Keratinocyte (primary cell): ENCODE data around the gene DOCK11. TPM values are rescaled to one million over a fixed set of nuclear protein-coding genes. Genes with fewer than 3 reads are reported as not detected.

ENCODE experiments used
- DNase-seq: peaks from one replicate; pipeline ENCODE4 v3.0.0-alpha.2; 2011; ENCODE audit warnings: low read depth, missing footprints, low spot score
- FAIRE-seq: peaks from 2 replicates; lab custom pipeline; 2011; peaks lifted over from hg19 to GRCh38; lab: Jason Lieb, UNC
- H2AFZ ChIP-seq: 2 replicates; pipeline ENCODE4 v1.6.0; 2012; ENCODE audit warnings: low read length, control low read depth, inconsistent platforms; ENCODE audit not compliant: control insufficient read depth
- H3K27ac ChIP-seq: 2 replicates; pipeline ENCODE4 v1.5.1; 2011; ENCODE audit warnings: low read length; ENCODE audit not compliant: control insufficient read depth, insufficient read depth
- H3K27me3 ChIP-seq: 3 replicates; pipeline ENCODE4 v1.6.0; 2011; ENCODE audit warnings: low read length; ENCODE audit not compliant: control insufficient read depth, insufficient read depth; ENCODE audit errors: extremely low read depth
- H3K36me3 ChIP-seq, 2 experiments: 2 replicates in 1 of 2; 3 replicates in 1 of 2; pipeline ENCODE4 v1.5.1; 2011; ENCODE audit warnings: low read length in 2 of 2, mild to moderate bottlenecking in 1 of 2; ENCODE audit not compliant: control insufficient read depth in 2 of 2, insufficient read depth in 2 of 2; ENCODE audit errors: extremely low read depth in 1 of 2
- H3K4me1 ChIP-seq: 3 replicates; pipeline ENCODE4 v1.5.1; 2011; ENCODE audit warnings: low read length; ENCODE audit not compliant: control insufficient read depth, insufficient read depth; ENCODE audit errors: extremely low read depth
- H3K4me2 ChIP-seq: 3 replicates; pipeline ENCODE4 v1.6.0; 2011; ENCODE audit warnings: low read depth, low read length; ENCODE audit not compliant: control insufficient read depth, insufficient read depth; ENCODE audit errors: extremely low read depth
- H3K4me3 ChIP-seq, 3 experiments: fragments of 200-600 bp in 1 of 3; sonication (generic) in 1 of 3; 2 replicates in 2 of 3; 3 replicates in 1 of 3; pipeline ENCODE4 v1.5.1; 2011 to 2016; ENCODE audit warnings: low read length in 3 of 3, mild to moderate bottlenecking in 3 of 3, control low read depth in 2 of 3, inconsistent platforms in 1 of 3, low read depth in 1 of 3, mixed read lengths in 1 of 3, mixed run types in 1 of 3, moderate library complexity in 1 of 3; ENCODE audit not compliant: control insufficient read depth in 2 of 3, insufficient read depth in 2 of 3; ENCODE audit errors: extremely low read depth in 1 of 3
- H3K79me2 ChIP-seq: 2 replicates; pipeline ENCODE4 v1.6.0; 2012; ENCODE audit warnings: low read length; ENCODE audit not compliant: control insufficient read depth, insufficient read depth
- H3K9ac ChIP-seq: 3 replicates; pipeline ENCODE4 v1.6.0; 2011; ENCODE audit warnings: low read length; ENCODE audit not compliant: control insufficient read depth, insufficient read depth; ENCODE audit errors: extremely low read depth
- H3K9me1 ChIP-seq: 3 replicates; pipeline ENCODE4 v1.6.0; 2011; ENCODE audit warnings: low read length; ENCODE audit not compliant: control insufficient read depth, insufficient read depth; ENCODE audit errors: extremely low read depth
- H3K9me3 ChIP-seq: 2 replicates; pipeline ENCODE4 v1.5.1; 2012; ENCODE audit warnings: low read depth, low read length; ENCODE audit not compliant: control insufficient read depth
- H4K20me1 ChIP-seq: 3 replicates; pipeline ENCODE4 v1.6.0; 2011; ENCODE audit warnings: low read length; ENCODE audit not compliant: control insufficient read depth, insufficient read depth; ENCODE audit errors: extremely low read depth
- EZH2 ChIP-seq: IDR thresholded peaks from one replicate; pipeline ENCODE4 v1.6.1; 2012; ENCODE audit warnings: inconsistent platforms, mild to moderate bottlenecking, low read length, moderate library complexity
- dilution Hi-C: fragments of 300-500 bp; cut with MboI; formaldehyde crosslinking; loops from one replicate; pipeline ENCODE4 v1.7.0; 2020; ENCODE audit warnings: low sequenced_read_pairs; ENCODE audit not compliant: extremely low pct_ligation_motif_present
- polyA plus RNA-seq, 5 experiments: library from polyadenylated mRNA; depleted of rRNA in 3 of 5; stranded (reverse) in 3 of 5; stranded (forward) in 1 of 5; unstranded in 1 of 5; fragments of >200 nt; gene quantifications; 1 replicate in 1 of 5; 2 replicates in 3 of 5; 3 replicates in 1 of 5; pipeline versions ENCODE4 v1.2.1 to v1.2.3, GENCODE V29; 2011 to 2012; ENCODE audit warnings: missing spikeins in 2 of 5, low read depth in 1 of 5, low replicate concordance in 1 of 5
- TF ChIP-seq, protein P1 (sequence below), 3 experiments: IDR thresholded peaks in 1 of 3; conservative IDR thresholded peaks in 1 of 3; optimal IDR thresholded peaks in 1 of 3; 2 replicates in 2 of 3; 3 replicates in 1 of 3; pipeline versions ENCODE3 to v1.5.1; 2011; ENCODE audit warnings: low read length in 3 of 3, mild to moderate bottlenecking in 3 of 3, moderate library complexity in 2 of 3, control low read depth in 1 of 3, inconsistent platforms in 1 of 3; ENCODE audit not compliant: insufficient read depth in 2 of 3; ENCODE audit errors: extremely low read depth in 1 of 3

Gene DOCK11
- polyA plus RNA-seq, 1 donor (not counting 4 experiments of a cell fraction or from before 2014, with no cell fraction given) = 4.6 TPM

DNA sequence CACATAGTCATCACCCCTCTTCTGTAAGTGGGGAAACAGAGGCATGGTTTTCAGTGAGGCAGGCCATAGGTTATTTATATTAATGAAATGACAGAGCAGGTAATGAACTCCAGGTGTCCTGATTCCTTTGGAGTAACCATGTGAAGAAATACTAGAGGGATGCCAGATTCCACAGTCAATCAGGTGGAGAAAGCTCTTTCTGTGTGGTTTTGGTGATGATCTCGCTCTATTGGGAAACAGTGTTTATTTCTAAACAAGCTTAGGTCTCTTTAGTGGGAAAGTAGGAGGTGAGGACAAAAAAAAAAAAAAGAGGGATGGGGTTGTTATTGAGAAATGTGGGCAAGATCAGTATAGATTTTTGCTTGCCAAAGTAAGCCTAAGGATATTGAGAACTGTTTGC, 12.2 kb downstream of the DOCK11 start:
- no peaks in the 10 kb centered on the region for H3K36me3 ChIP-seq
- no peak for TF ChIP-seq EZH2
- TF ChIP-seq, protein P1, sequence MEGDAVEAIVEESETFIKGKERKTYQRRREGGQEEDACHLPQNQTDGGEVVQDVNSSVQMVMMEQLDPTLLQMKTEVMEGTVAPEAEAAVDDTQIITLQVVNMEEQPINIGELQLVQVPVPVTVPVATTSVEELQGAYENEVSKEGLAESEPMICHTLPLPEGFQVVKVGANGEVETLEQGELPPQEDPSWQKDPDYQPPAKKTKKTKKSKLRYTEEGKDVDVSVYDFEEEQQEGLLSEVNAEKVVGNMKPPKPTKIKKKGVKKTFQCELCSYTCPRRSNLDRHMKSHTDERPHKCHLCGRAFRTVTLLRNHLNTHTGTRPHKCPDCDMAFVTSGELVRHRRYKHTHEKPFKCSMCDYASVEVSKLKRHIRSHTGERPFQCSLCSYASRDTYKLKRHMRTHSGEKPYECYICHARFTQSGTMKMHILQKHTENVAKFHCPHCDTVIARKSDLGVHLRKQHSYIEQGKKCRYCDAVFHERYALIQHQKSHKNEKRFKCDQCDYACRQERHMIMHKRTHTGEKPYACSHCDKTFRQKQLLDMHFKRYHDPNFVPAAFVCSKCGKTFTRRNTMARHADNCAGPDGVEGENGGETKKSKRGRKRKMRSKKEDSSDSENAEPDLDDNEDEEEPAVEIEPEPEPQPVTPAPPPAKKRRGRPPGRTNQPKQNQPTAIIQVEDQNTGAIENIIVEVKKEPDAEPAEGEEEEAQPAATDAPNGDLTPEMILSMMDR (optimal IDR thresholded peaks at IDR 0.05 in 1 of 3, IDR thresholded peaks at IDR 0.05 in 1 of 3, conservative IDR thresholded peaks at IDR 0.05 in 1 of 3; ENCODE audit: extremely low read depth in 1 of 3, insufficient read depth in 2 of 3, low read length in 3 of 3) = no peak
- no peaks in the 10 kb centered on the region for H3K9me1 ChIP-seq
- no peak overlapping the region for H2AFZ ChIP-seq
- no peak for DNase-seq
- no peaks in the 10 kb centered on the region for H3K4me1 ChIP-seq
- H3K27ac ChIP-seq = no peak overlapping the region
- no peaks in the 10 kb centered on the region for H3K27me3 ChIP-seq
- no peak overlapping the region for H3K4me2 ChIP-seq
- dilution Hi-C loops = no loop called here
- H3K79me2 ChIP-seq = no peaks in the 10 kb centered on the region
- H3K9ac ChIP-seq = no peak overlapping the region
- FAIRE-seq = no peak
- H4K20me1 ChIP-seq = no peaks in the 10 kb centered on the region
- H3K4me3 ChIP-seq = no peak overlapping the region
- no peaks in the 10 kb centered on the region for H3K9me3 ChIP-seq

DNA sequence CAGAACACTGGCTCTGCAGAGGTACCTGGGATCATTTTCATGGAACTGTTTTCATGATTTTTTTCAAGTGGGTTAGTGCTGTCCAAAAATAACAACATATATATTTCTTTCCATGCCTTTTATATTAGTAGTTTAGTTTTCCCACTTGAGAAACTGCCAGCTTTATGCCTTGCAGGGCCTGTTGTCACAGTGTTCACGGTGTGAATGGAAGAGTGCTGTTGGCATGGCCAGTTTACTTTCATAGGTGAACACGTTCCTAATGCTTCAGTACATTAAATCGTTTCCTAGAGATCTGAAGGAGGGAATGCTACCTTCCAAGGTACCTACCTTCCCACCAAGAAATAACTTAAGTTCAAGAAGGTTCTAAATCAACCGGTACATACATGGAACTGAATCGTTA, 12.6 kb downstream of the DOCK11 start:
- Histone ChIP-seq H3K27ac (no peak overlapping the region), H3K4me3 (no peak overlapping the region), H3K27me3 (no peaks in the 10 kb centered on the region), H3K79me2 (no peaks in the 10 kb centered on the region), H4K20me1 (no peaks in the 10 kb centered on the region), H2AFZ (no peak overlapping the region), H3K36me3 (no peaks in the 10 kb centered on the region), H3K9me1 (no peaks in the 10 kb centered on the region), H3K4me1 (no peaks in the 10 kb centered on the region), H3K4me2 (no peak overlapping the region), H3K9ac (no peak overlapping the region), H3K9me3 (no peaks in the 10 kb centered on the region)
- FAIRE-seq = no peak
- dilution Hi-C loops = no loop called here
- TF ChIP-seq, protein P1 (optimal IDR thresholded peaks at IDR 0.05 in 1 of 3, IDR thresholded peaks at IDR 0.05 in 1 of 3, conservative IDR thresholded peaks at IDR 0.05 in 1 of 3; ENCODE audit: extremely low read depth in 1 of 3, insufficient read depth in 2 of 3, low read length in 3 of 3) = no peak
- no peak for TF ChIP-seq EZH2
- DNase-seq = no peak
